ENCODE results near the gene LCE2D. TPM values are rescaled to one million over a fixed set of nuclear protein-coding genes. Genes with fewer than 3 reads are reported as not detected.
"Not testable (repeated sequence)": the region's sequence is repeated elsewhere in the genome, so short reads cannot be mapped to it uniquely, and the experiment has no call there.

Gene LCE2D
- total and polyA plus RNA-seq, 5 experiments from 2014 or later, result not detected

GRCh38 chr1:152657677-152658076, 5.5 kb upstream of the LCE2D start:
- Mint-ChIP-seq H3K9me3 (no peaks in the 10 kb centered on the region), H3K27me3 (peaks cover 2 to 18% (median 4%) of the 10 kb centered on the region in 5 donors), H3K36me3 (no peaks in the 10 kb centered on the region), H3K27ac (no peak overlapping the region), H3K4me3 (no peak overlapping the region), H3K4me1 (peaks cover 0 to 6% (median 3%) of the 10 kb centered on the region in 4 donors)
- DNase-seq (no peak), ATAC-seq (no peak)
- POLR2A ChIA-PET, result no interaction called here

GRCh38 chr1:152658649-152659048, 4.5 kb upstream of the LCE2D start:
- Mint-ChIP-seq H3K9me3 (peaks cover 0 to 2% (median 0%) of the 10 kb centered on the region in 9 donors), H3K27me3 (peaks cover 2 to 20% (median 6%) of the 10 kb centered on the region in 5 donors), H3K36me3 (no peaks in the 10 kb centered on the region), H3K4me3 (no peak overlapping the region), H3K27ac (no peak overlapping the region), H3K4me1 (peaks cover 0 to 5% (median 3%) of the 10 kb centered on the region in 4 donors)
- POLR2A ChIA-PET, result no interaction called here
- ATAC-seq (no peak), DNase-seq (no peak)

- POLR2A ChIA-PET, result not testable (repeated sequence)
- peaks cover 16 to 70% (median 33%) of the 10 kb centered on the region in 5 donors for H3K27me3 Mint-ChIP-seq
Observed at GRCh38 chr1:152666171-152666570, 3.0 kb downstream of the LCE2D start.

GRCh38 chr1:152667648-152668047, 4.5 kb downstream of the LCE2D start:
- POLR2A ChIA-PET, result no interaction called here
- Mint-ChIP-seq H3K4me3 (no peak overlapping the region), H3K36me3 (no peaks in the 10 kb centered on the region), H3K9me3 (peaks cover 0 to 2% (median 0%) of the 10 kb centered on the region in 9 donors), H3K4me1 (no peaks in the 10 kb centered on the region), H3K27me3 (peaks cover 15 to 79% (median 33%) of the 10 kb centered on the region in 5 donors), H3K27ac (no peak overlapping the region)
- DNase-seq (no peak), ATAC-seq (no peak)

More at GRCh38 chr1:152666171-152666570, 3.0 kb downstream of the LCE2D start:
- not testable (repeated sequence) for ATAC-seq, H3K4me3 Mint-ChIP-seq, H3K4me1 Mint-ChIP-seq, H3K9me3 Mint-ChIP-seq, DNase-seq, H3K27ac Mint-ChIP-seq, H3K36me3 Mint-ChIP-seq

GRCh38 chr1:152673016-152673415, 9.8 kb downstream of the LCE2D start:
- DNase-seq (no peak), ATAC-seq (no peak)
- Mint-ChIP-seq H3K36me3 (no peaks in the 10 kb centered on the region), H3K4me1 (no peaks in the 10 kb centered on the region), H3K4me3 (no peak overlapping the region), H3K27me3 (peaks cover 8 to 72% (median 17%) of the 10 kb centered on the region in 5 donors), H3K27ac (no peak overlapping the region), H3K9me3 (no peaks in the 10 kb centered on the region)
- POLR2A ChIA-PET, result no interaction called here

- H3K9me3 Mint-ChIP-seq, ATAC-seq, H3K4me3 Mint-ChIP-seq, H3K36me3 Mint-ChIP-seq, DNase-seq, POLR2A ChIA-PET, H3K27ac Mint-ChIP-seq, H3K4me1 Mint-ChIP-seq: not testable (repeated sequence)
- peaks cover 7 to 72% (median 32%) of the 10 kb centered on the region in 5 donors for H3K27me3 Mint-ChIP-seq
Observed at GRCh38 chr1:152674983-152675382, 11.8 kb downstream of the LCE2D start, which contains the start of gene LCE2C. Gene LCE2C, plus strand, starts transcription at chr1:152675279. Its CDS starts 737 bp downstream, at chr1:152676016.

- H3K27ac Mint-ChIP-seq, result no peak overlapping the region
- no peaks in the 10 kb centered on the region for H3K36me3 Mint-ChIP-seq
- H3K4me3 Mint-ChIP-seq, result no peak overlapping the region
- no peaks in the 10 kb centered on the region for H3K4me1 Mint-ChIP-seq
- POLR2A ChIA-PET, result no interaction called here
- ATAC-seq (no peak), DNase-seq (no peak)
- no peaks in the 10 kb centered on the region for H3K9me3 Mint-ChIP-seq
- H3K27me3 Mint-ChIP-seq, result peaks cover 11 to 62% (median 34%) of the 10 kb centered on the region in 5 donors
Observed at GRCh38 chr1:152679459-152679858, 16.3 kb downstream of the LCE2D start.

GRCh38 chr1:152681616-152682015, 18.4 kb downstream of the LCE2D start:
- Mint-ChIP-seq H3K36me3 (no peaks in the 10 kb centered on the region), H3K9me3 (no peaks in the 10 kb centered on the region), H3K27me3 (peaks cover 11 to 58% (median 30%) of the 10 kb centered on the region in 5 donors), H3K27ac (no peak overlapping the region), H3K4me1 (no peaks in the 10 kb centered on the region), H3K4me3 (no peak overlapping the region)
- POLR2A ChIA-PET, result no interaction called here
- no peak for DNase-seq
- ATAC-seq, result no peak

GRCh38 chr1:152683846-152684245, 20.7 kb downstream of the LCE2D start:
- no peaks in the 10 kb centered on the region for H3K36me3 Mint-ChIP-seq
- H3K27ac Mint-ChIP-seq, result no peak overlapping the region
- no peaks in the 10 kb centered on the region for H3K9me3 Mint-ChIP-seq
- POLR2A ChIA-PET, result no interaction called here
- DNase-seq (no peak), ATAC-seq (no peak)
- no peak overlapping the region for H3K4me3 Mint-ChIP-seq
- H3K27me3 Mint-ChIP-seq, result peaks cover 16 to 63% (median 20%) of the 10 kb centered on the region in 5 donors
- H3K4me1 Mint-ChIP-seq, result no peaks in the 10 kb centered on the region

GRCh38 chr1:152685823-152686222, 22.6 kb downstream of the LCE2D start, which contains the start of gene LCE2B:
Gene LCE2B, plus strand, starts transcription at chr1:152686123. Its CDS starts 721 bp downstream, at chr1:152686844.
- DNase-seq, H3K36me3 Mint-ChIP-seq, H3K27ac Mint-ChIP-seq, H3K4me3 Mint-ChIP-seq, POLR2A ChIA-PET, H3K9me3 Mint-ChIP-seq, ATAC-seq, H3K4me1 Mint-ChIP-seq: not testable (repeated sequence)
- H3K27me3 Mint-ChIP-seq, result peaks cover 22 to 63% (median 23%) of the 10 kb centered on the region in 5 donors

- DNase-seq (no peak), ATAC-seq (no peak)
- no peak within 1 kb of the TSS for H3K4me3 Mint-ChIP-seq
- H3K9me3 Mint-ChIP-seq, result peaks cover 0 to 12% (median under 1%) of the 10 kb centered on the region in 9 donors
- H3K27me3 Mint-ChIP-seq, result peaks cover 0 to 12% (median 6%) of the 10 kb centered on the region in 5 donors
- H3K4me1 Mint-ChIP-seq, result no peaks in the 10 kb centered on the region
- POLR2A ChIA-PET, result no interaction called here
- no peaks in the 10 kb centered on the region for H3K36me3 Mint-ChIP-seq
- H3K27ac Mint-ChIP-seq, result no peak within 1 kb of the TSS
Observed at GRCh38 chr1:152697701-152698600, 34.8 kb downstream of the LCE2D start, which contains the start of gene LCE2A. Gene LCE2A, plus strand, starts transcription at chr1:152698345. Its CDS starts 557 bp downstream, at chr1:152698902.

GRCh38 chr1:152699746-152700145, 36.6 kb downstream of the LCE2D start:
- POLR2A ChIA-PET, result no interaction called here
- ATAC-seq, result no peak
- DNase-seq, result no peak
- Mint-ChIP-seq H3K36me3 (peaks cover 0 to 6% (median 0%) of the 10 kb centered on the region in 3 donors), H3K9me3 (peaks cover 0 to 7% (median 0%) of the 10 kb centered on the region in 9 donors), H3K27ac (no peak overlapping the region), H3K4me1 (no peaks in the 10 kb centered on the region), H3K27me3 (peaks cover 2 to 11% (median 6%) of the 10 kb centered on the region in 5 donors), H3K4me3 (no peak overlapping the region)

- DNase-seq, result no peak
- H3K4me3 Mint-ChIP-seq, result no peak within 1 kb of the TSS
- POLR2A ChIA-PET, result no interaction called here
- H3K27me3 Mint-ChIP-seq, result peaks cover 17 to 44% (median 19%) of the 10 kb centered on the region in 5 donors
- peaks cover 0 to 7% (median 3%) of the 10 kb centered on the region in 9 donors for H3K9me3 Mint-ChIP-seq
- no peaks in the 10 kb centered on the region for H3K4me1 Mint-ChIP-seq
- ATAC-seq, result no peak
- H3K36me3 Mint-ChIP-seq, result peaks cover 0 to 6% (median 0%) of the 10 kb centered on the region in 3 donors
- H3K27ac Mint-ChIP-seq, result no peak within 1 kb of the TSS
Observed at GRCh38 chr1:152707860-152708259, 44.7 kb downstream of the LCE2D start, which contains the start of gene LCE4A. Gene LCE4A, plus strand, starts transcription at chr1:152708160. Its CDS starts 916 bp downstream, at chr1:152709076.

Measured in naive thymus-derived CD8-positive, alpha-beta T cell (primary cell).